T-helper 2 cell treated with Interferon-gamma antibody and Interleukin-4, amounts not matched to agents 100 ng/mL and 5 ng/mL, for 36 hours (primary cell): ENCODE data around the gene MBD3L3. TPM values are rescaled to one million over a fixed set of nuclear protein-coding genes. Genes with fewer than 3 reads are reported as not detected.

Experiments
- total RNA-seq: library from RNA; stranded (reverse); gene quantifications from 2 replicates; pipeline ENCODE4 v1.2.3, GENCODE V29; 2022

MBD3L3 gene
- total RNA-seq, 1 donor from 2014 or later: not detected

Other genes with a start within 250 kb of the MBD3L3 start
- 1.8 and 2.0 TPM in 2 replicates for gene ADGRE1, start 171.1 kb downstream of the MBD3L3 start, total RNA-seq
- not detected in 2 replicates for gene MBD3L2B, start 37.2 kb downstream of the MBD3L3 start, total RNA-seq
- gene MBD3L5, start 28.1 kb downstream of the MBD3L3 start, total RNA-seq: not detected in 2 replicates
- not detected in 2 replicates for gene MBD3L4, start 18.5 kb downstream of the MBD3L3 start, total RNA-seq
- gene MBD3L2, start 9.4 kb downstream of the MBD3L3 start, total RNA-seq: not detected in 2 replicates
- gene ZNF557, start 11.0 kb upstream of the MBD3L3 start, total RNA-seq: 16.6 and 17.0 TPM in 2 replicates
- gene INSR, start 235.7 kb upstream of the MBD3L3 start, total RNA-seq: 1.1 and 1.3 TPM in 2 replicates